ENCODE data around the gene CCDC178.

DNA sequence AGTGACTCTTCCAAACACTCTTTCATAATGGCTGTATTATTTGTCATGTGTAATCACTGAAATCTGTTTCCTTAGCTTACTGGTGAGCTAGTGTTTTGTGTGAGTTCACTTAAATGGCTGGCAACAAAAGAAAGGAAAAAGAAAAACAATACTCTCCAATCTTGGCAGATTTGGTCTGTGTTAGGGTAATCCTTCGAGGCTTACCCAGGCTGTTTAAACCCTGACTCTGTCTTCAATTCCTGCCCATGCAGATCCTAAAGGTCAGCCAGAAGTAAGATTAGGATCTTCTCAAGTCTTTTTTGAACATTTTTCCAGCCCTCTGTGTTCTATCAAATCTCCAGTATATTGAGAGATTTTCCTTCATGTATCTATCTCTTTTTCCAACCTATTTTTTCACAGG is 85.3 kb downstream of the CCDC178 start:
- TF ChIP-seq POLR2AphosphoS5 (IDR thresholded peaks at IDR 0.05), result no peak
- TF ChIP-seq POLR2A (IDR thresholded peaks at IDR 0.05), result no peak
